Kidney (tissue), 14 donors: ENCODE results near the gene PRR36. TPM values are rescaled to one million over a fixed set of nuclear protein-coding genes. Genes with fewer than 3 reads are reported as not detected.

Experiments
- DNase-seq, 5 donors: peaks; one replicate each; pipeline ENCODE4 v3.0.0-alpha.2; 2013 to 2020
- FAIRE-seq: peaks from 2 replicates; lab custom pipeline; 2012; peaks lifted over from hg19 to GRCh38; lab: Jason Lieb, UNC
- H3K27ac ChIP-seq, 2 donors: one replicate each; pipeline ENCODE4 v1.7.0; 2013; ENCODE audit warnings: low read depth in 2 of 2, low read length in 2 of 2, inconsistent platforms in 1 of 2
- H3K27me3 ChIP-seq: one replicate; pipeline ENCODE4 v1.7.1; 2013; ENCODE audit warnings: low read length, inconsistent platforms; ENCODE audit not compliant: control insufficient read depth, insufficient read depth
- H3K36me3 ChIP-seq, 3 donors: one replicate each; pipeline versions ENCODE4 v1.7.0 to v1.7.1; 2013; ENCODE audit warnings: low read length in 3 of 3, control low read depth in 1 of 3, inconsistent platforms in 1 of 3; ENCODE audit not compliant: insufficient read depth in 3 of 3, control insufficient read depth in 2 of 3
- H3K4me1 ChIP-seq, 3 donors: one replicate each; pipeline versions ENCODE4 v1.7.0 to v1.7.1; 2013; ENCODE audit warnings: low read length in 3 of 3, inconsistent platforms in 1 of 3, low read depth in 1 of 3; ENCODE audit not compliant: control insufficient read depth in 2 of 3, insufficient read depth in 2 of 3
- H3K4me3 ChIP-seq, 3 donors: one replicate each; pipeline versions ENCODE4 v1.7.0 to v1.8.1; 2013; ENCODE audit warnings: low read length in 3 of 3, control low read depth in 1 of 3, inconsistent platforms in 1 of 3
- H3K9ac ChIP-seq, 3 donors: one replicate each; pipeline versions ENCODE4 v1.7.0 to v1.7.1; 2013; ENCODE audit warnings: low read length in 3 of 3, control low read depth in 1 of 3, inconsistent platforms in 1 of 3
- H3K9me3 ChIP-seq, 3 donors: one replicate each; pipeline versions ENCODE4 v1.7.0 to v1.7.1; 2013; ENCODE audit warnings: low read length in 3 of 3, control low read depth in 1 of 3, inconsistent platforms in 1 of 3; ENCODE audit not compliant: control insufficient read depth in 2 of 3, insufficient read depth in 1 of 3
- CTCF ChIP-seq: IDR thresholded peaks from 3 replicates; pipeline ENCODE4 v1.5.1; 2012; ENCODE audit warnings: mild to moderate bottlenecking, moderate library complexity, borderline replicate concordance; ENCODE audit not compliant: insufficient read depth; ENCODE audit errors: extremely low read depth
- intact Hi-C: fragments of 100-400 bp; cut with DNase I; formaldehyde crosslinking; loops from one replicate; pipeline ENCODE4 v1.11.1; 2022
- polyA plus RNA-seq: library from polyadenylated mRNA; stranded (reverse); fragments of 350-450 nt; fragmentation: Illumina TruSeq; extraction: RNeasy Lipid Tissue Mini Kit (QIAGEN cat#74804); gene quantifications from one replicate; pipeline ENCODE4 v1.2.3, GENCODE V29; 2014; ENCODE audit warnings: low read depth, low replicate concordance; ENCODE audit not compliant: insufficient read depth
- total RNA-seq: library from RNA; stranded (reverse); fragmentation: NEBNext Ultra II Directional; extraction: Animal tissue kit (Norgen Biotek cat#: 25700); gene quantifications from one replicate; pipeline ENCODE4 v1.2.1, GENCODE V29; 2021
- donor health status: control.
- donor health status: control.
- donor health status: control.
- donor health status: control.
- donor health status: control.
- donor health status: DM: yes; HTN: yes; CAD: no.
- donor health status: Normal renal cell carcinoma (clear cell type).

Gene PRR36
- total and polyA plus RNA-seq, 2 donors from 2014 or later = 1.1 to 4.2 TPM

- intact Hi-C loops = no loop called here
- Histone ChIP-seq H3K9ac (no peak overlapping the region), H3K9me3 (no peaks in the 10 kb centered on the region), H3K36me3 (no peaks in the 10 kb centered on the region), H3K27me3 (no peaks in the 10 kb centered on the region), H3K4me3 (no peak overlapping the region), H3K27ac (no peak overlapping the region), H3K4me1 (no peaks in the 10 kb centered on the region)
- DNase-seq (peak in 2 of 5 donors; percentile 62 to 71), FAIRE-seq (no peak)
- TF ChIP-seq CTCF = no peak
These were observed 22.3 kb downstream of the PRR36 start for GRCh38 chr19:7851623-7852500.

GRCh38 chr19:7850945-7851622, 23.1 kb downstream of the PRR36 start:
- TF ChIP-seq CTCF = no peak
- H3K4me1 ChIP-seq = no peaks in the 10 kb centered on the region
- DNase-seq = peak in 1 of 5 donors; percentile 53
- FAIRE-seq = no peak
- intact Hi-C loops = no loop called here
- H3K27me3 ChIP-seq = no peaks in the 10 kb centered on the region
- no peak overlapping the region for H3K9ac ChIP-seq
- no peak overlapping the region for H3K4me3 ChIP-seq
- no peaks in the 10 kb centered on the region for H3K9me3 ChIP-seq
- no peaks in the 10 kb centered on the region for H3K36me3 ChIP-seq
- H3K27ac ChIP-seq = no peak overlapping the region

- H3K36me3 ChIP-seq = no peaks in the 10 kb centered on the region
- intact Hi-C loops = no loop called here
- H3K4me1 ChIP-seq = no peaks in the 10 kb centered on the region
- FAIRE-seq (no peak), DNase-seq (peak; percentile 37 to 80 (median 49))
- H3K27ac ChIP-seq = no peak overlapping the region
- H3K9ac ChIP-seq = no peak overlapping the region
- H3K9me3 ChIP-seq = no peaks in the 10 kb centered on the region
- TF ChIP-seq CTCF = no peak
- no peaks in the 10 kb centered on the region for H3K27me3 ChIP-seq
- H3K4me3 ChIP-seq = no peak overlapping the region
These were observed 24.0 kb downstream of the PRR36 start for GRCh38 chr19:7850000-7850813.
